CD8-positive, alpha-beta memory T cell (primary cell): ENCODE results near the gene EPHA2. TPM values are rescaled to one million over a fixed set of nuclear protein-coding genes. Genes with fewer than 3 reads are reported as not detected.

Experiments
- CTCF ChIA-PET: fragments of 350-600 bp; sonication (Branson Sonifier 250); formaldehyde crosslinking; loops from one replicate; lab custom pipeline; 2021; ENCODE audit warnings: antibody characterized with exemption; lab: Charles Lee
- POLR2A ChIA-PET: fragments of 350-600 bp; sonication (Branson Sonifier 250); formaldehyde crosslinking; loops from one replicate; lab custom pipeline; 2021; ENCODE audit warnings: antibody characterized with exemption; lab: Charles Lee
- DNase-seq, 5 donors: peaks; one replicate each; pipeline versions ENCODE4 v3.0.0 to v3.0.0-alpha.2; 2020 to 2022; ENCODE audit warnings: mixed read lengths in 1 of 5
- H3K27ac ChIP-seq: one replicate; pipeline ENCODE4 v1.7.0; 2013; ENCODE audit warnings: low read depth, mild to moderate bottlenecking, low read length, moderate library complexity
- H3K27me3 ChIP-seq: 2 replicates; pipeline ENCODE4 v1.7.0; 2013; ENCODE audit warnings: low read length, mild to moderate bottlenecking; ENCODE audit not compliant: insufficient read depth, poor library complexity, severe bottlenecking
- H3K36me3 ChIP-seq: 2 replicates; pipeline ENCODE4 v1.7.0; 2013; ENCODE audit warnings: mild to moderate bottlenecking, low read length, moderate library complexity; ENCODE audit not compliant: insufficient read depth
- H3K4me1 ChIP-seq: 2 replicates; pipeline ENCODE4 v1.7.0; 2013; ENCODE audit warnings: mild to moderate bottlenecking, low read length, moderate library complexity; ENCODE audit not compliant: insufficient read depth
- H3K4me3 ChIP-seq: 2 replicates; pipeline ENCODE4 v1.7.0; 2013; ENCODE audit warnings: mild to moderate bottlenecking, low read length
- H3K9me3 ChIP-seq: 2 replicates; pipeline ENCODE4 v1.7.0; 2013; ENCODE audit warnings: mild to moderate bottlenecking, low read length
- H3K27ac Mint-ChIP-seq, 8 donors: one replicate each; pipeline ENCODE4 v1.8.0; 2020 to 2021; ENCODE audit warnings: mixed read lengths in 8 of 8, mild to moderate bottlenecking in 6 of 8, inconsistent platforms in 3 of 8, moderate library complexity in 3 of 8
- H3K27me3 Mint-ChIP-seq, 2 donors: one replicate each; pipeline ENCODE4 v1.8.0; 2020 to 2021; ENCODE audit warnings: mixed read lengths in 2 of 2, mild to moderate bottlenecking in 1 of 2, moderate library complexity in 1 of 2
- H3K36me3 Mint-ChIP-seq, 3 donors: one replicate each; pipeline ENCODE4 v1.8.0; 2020 to 2021; ENCODE audit warnings: mixed read lengths in 3 of 3, inconsistent platforms in 1 of 3, mild to moderate bottlenecking in 1 of 3
- H3K4me1 Mint-ChIP-seq, 3 donors: one replicate each; pipeline ENCODE4 v1.8.0; 2020 to 2021; ENCODE audit warnings: mixed read lengths in 3 of 3, inconsistent platforms in 1 of 3, mild to moderate bottlenecking in 1 of 3
- H3K4me3 Mint-ChIP-seq, 7 donors: one replicate each; pipeline ENCODE4 v1.8.0; 2020 to 2021; ENCODE audit warnings: mixed read lengths in 7 of 7, mild to moderate bottlenecking in 6 of 7, moderate library complexity in 4 of 7, inconsistent platforms in 2 of 7
- H3K9me3 Mint-ChIP-seq, 5 donors: one replicate each; pipeline ENCODE4 v1.8.0; 2020 to 2022; ENCODE audit warnings: mixed read lengths in 5 of 5, mild to moderate bottlenecking in 3 of 5, moderate library complexity in 2 of 5, inconsistent platforms in 1 of 5
- polyA plus RNA-seq: library from polyadenylated mRNA; unstranded; fragments of 300-500 nt; fragmentation: Illumina TruSeq; gene quantifications from one replicate; pipeline ENCODE4 v1.2.3, GENCODE V29; 2021
- total RNA-seq, 2 experiments: library from RNA; stranded (reverse); gene quantifications; one replicate each; pipeline ENCODE4 v1.2.3, GENCODE V29; 2021

The EPHA2 gene
- total and polyA plus RNA-seq, 3 experiments from 2014 or later: not detected

- H3K36me3 Mint-ChIP-seq: no peaks in the 10 kb centered on the region
- Histone ChIP-seq H3K36me3 (no peaks in the 10 kb centered on the region), H3K4me1 (no peaks in the 10 kb centered on the region), H3K27me3 (no peaks in the 10 kb centered on the region), H3K4me3 (no peak overlapping the region), H3K9me3 (no peaks in the 10 kb centered on the region), H3K27ac (no peak overlapping the region)
- ChIA-PET POLR2A (no interaction called here), CTCF (no interaction called here)
- H3K27me3 Mint-ChIP-seq: peaks cover 3 to 6% of the 10 kb centered on the region in 2 donors
- H3K4me3 Mint-ChIP-seq: no peak overlapping the region
- no peak overlapping the region for H3K27ac Mint-ChIP-seq
- H3K9me3 Mint-ChIP-seq: no peaks in the 10 kb centered on the region
- H3K4me1 Mint-ChIP-seq: no peaks in the 10 kb centered on the region
- no peak for DNase-seq
These were observed 65.6 kb downstream of the EPHA2 start for GRCh38 chr1:16090076-16090826.

- CTCF ChIA-PET: interaction anchor here (0.9 to 1.2 kb wide), 2 partner anchors 10 to 27 kb away, joined by 3 read pairs; no protein-coding TSS in a partner anchor
- Histone ChIP-seq H3K27ac (no peak overlapping the region), H3K4me3 (no peak overlapping the region), H3K27me3 (no peaks in the 10 kb centered on the region), H3K9me3 (no peaks in the 10 kb centered on the region), H3K4me1 (no peaks in the 10 kb centered on the region), H3K36me3 (no peaks in the 10 kb centered on the region)
- Mint-ChIP-seq H3K27ac (peak overlapping the region in 2 of 8 donors; percentile 18 to 81), H3K9me3 (no peaks in the 10 kb centered on the region), H3K4me3 (no peak overlapping the region), H3K36me3 (no peaks in the 10 kb centered on the region), H3K4me1 (no peaks in the 10 kb centered on the region), H3K27me3 (peaks cover 3 to 5% of the 10 kb centered on the region in 2 donors)
- POLR2A ChIA-PET: no interaction called here
- DNase-seq: no peak
These were observed 66.9 kb downstream of the EPHA2 start for GRCh38 chr1:16088996-16089395.

DNA sequence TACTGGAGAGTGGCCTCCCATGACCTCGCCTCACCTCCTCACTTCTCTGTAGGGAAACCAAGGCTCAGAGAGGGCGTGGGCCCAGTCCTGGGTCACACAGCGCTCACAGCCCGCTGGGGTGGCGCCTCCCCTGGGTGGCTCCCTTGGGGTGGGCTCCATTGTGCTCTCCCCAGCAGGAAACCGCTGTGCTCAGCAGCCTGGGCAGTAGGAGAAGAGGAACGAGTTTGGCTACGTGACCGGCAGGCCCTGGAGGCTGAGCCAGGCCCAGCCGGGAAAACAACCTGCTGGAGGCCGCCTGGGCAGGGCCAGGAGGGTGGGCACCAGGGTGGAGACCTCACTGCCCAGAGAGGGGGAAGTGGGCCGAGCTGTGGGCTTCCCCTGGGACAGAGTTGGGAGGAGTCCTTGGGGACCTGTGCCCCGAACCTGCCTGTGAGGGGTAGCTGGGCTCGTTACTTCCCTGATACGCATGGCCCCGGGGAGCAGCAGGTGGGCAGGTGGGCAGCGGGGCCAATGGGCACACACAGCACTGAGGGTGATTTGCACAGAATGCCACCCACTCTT lies 67.4 kb downstream of the EPHA2 start:
- Histone ChIP-seq H3K4me3 (no peak overlapping the region), H3K27me3 (no peaks in the 10 kb centered on the region), H3K27ac (no peak overlapping the region), H3K4me1 (no peaks in the 10 kb centered on the region), H3K9me3 (no peaks in the 10 kb centered on the region), H3K36me3 (no peaks in the 10 kb centered on the region)
- ChIA-PET CTCF (interaction anchor here (0.9 to 1.2 kb wide), 2 partner anchors 9 to 27 kb away, joined by 3 read pairs; no protein-coding TSS in a partner anchor), POLR2A (no interaction called here)
- H3K27me3 Mint-ChIP-seq: peaks cover 3 to 5% of the 10 kb centered on the region in 2 donors
- H3K4me3 Mint-ChIP-seq: no peak overlapping the region
- H3K27ac Mint-ChIP-seq: no peak overlapping the region
- H3K4me1 Mint-ChIP-seq: no peaks in the 10 kb centered on the region
- H3K36me3 Mint-ChIP-seq: no peaks in the 10 kb centered on the region
- H3K9me3 Mint-ChIP-seq: no peaks in the 10 kb centered on the region
- no peak for DNase-seq

GRCh38 chr1:16087733-16088132 lies 68.1 kb downstream of the EPHA2 start:
- DNase-seq: no peak
- Histone ChIP-seq H3K4me1 (no peaks in the 10 kb centered on the region), H3K27ac (no peak overlapping the region), H3K36me3 (no peaks in the 10 kb centered on the region), H3K27me3 (no peaks in the 10 kb centered on the region), H3K4me3 (no peak overlapping the region), H3K9me3 (no peaks in the 10 kb centered on the region)
- no peak overlapping the region for H3K4me3 Mint-ChIP-seq
- peaks cover 3% of the 10 kb centered on the region in 2 donors for H3K27me3 Mint-ChIP-seq
- no peaks in the 10 kb centered on the region for H3K4me1 Mint-ChIP-seq
- no peak overlapping the region for H3K27ac Mint-ChIP-seq
- no peaks in the 10 kb centered on the region for H3K9me3 Mint-ChIP-seq
- ChIA-PET CTCF (no interaction called here), POLR2A (no interaction called here)
- no peaks in the 10 kb centered on the region for H3K36me3 Mint-ChIP-seq

DNA sequence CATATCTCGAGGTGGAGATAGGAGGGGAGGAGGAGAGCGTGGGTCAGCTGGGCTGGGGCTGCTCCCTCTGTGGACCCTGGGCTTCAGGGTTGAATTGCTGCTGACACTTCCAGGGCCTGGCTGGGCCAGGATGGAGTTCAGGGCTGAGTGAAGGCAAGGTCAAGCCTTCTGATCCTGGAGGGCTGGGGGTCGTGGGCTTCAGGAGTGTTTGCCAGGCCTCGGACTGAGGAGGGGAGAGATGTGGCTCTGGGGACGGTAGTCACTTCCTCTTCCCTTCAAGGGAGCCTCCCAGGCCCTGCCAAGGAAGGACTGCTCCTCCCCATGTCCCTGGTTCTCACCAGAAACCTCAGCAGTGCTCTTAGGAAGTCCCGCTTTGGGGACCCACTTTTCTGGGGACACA lies 70.3 kb downstream of the EPHA2 start:
- no peaks in the 10 kb centered on the region for H3K4me1 Mint-ChIP-seq
- H3K4me3 ChIP-seq: no peak overlapping the region
- no peaks in the 10 kb centered on the region for H3K36me3 ChIP-seq
- peaks cover 0 to 3% of the 10 kb centered on the region in 2 donors for H3K27me3 Mint-ChIP-seq
- no peaks in the 10 kb centered on the region for H3K9me3 ChIP-seq
- CTCF ChIA-PET: no interaction called here
- no peak overlapping the region for H3K27ac ChIP-seq
- H3K36me3 Mint-ChIP-seq: no peaks in the 10 kb centered on the region
- no peaks in the 10 kb centered on the region for H3K4me1 ChIP-seq
- DNase-seq: no peak
- H3K9me3 Mint-ChIP-seq: no peaks in the 10 kb centered on the region
- POLR2A ChIA-PET: no interaction called here
- no peaks in the 10 kb centered on the region for H3K27me3 ChIP-seq
- no peak overlapping the region for H3K4me3 Mint-ChIP-seq
- peak overlapping the region in 2 of 8 donors; percentile 21 to 70 for H3K27ac Mint-ChIP-seq

GRCh38 chr1:16083486-16083885 lies 72.4 kb downstream of the EPHA2 start:
- POLR2A ChIA-PET: no interaction called here

DNA sequence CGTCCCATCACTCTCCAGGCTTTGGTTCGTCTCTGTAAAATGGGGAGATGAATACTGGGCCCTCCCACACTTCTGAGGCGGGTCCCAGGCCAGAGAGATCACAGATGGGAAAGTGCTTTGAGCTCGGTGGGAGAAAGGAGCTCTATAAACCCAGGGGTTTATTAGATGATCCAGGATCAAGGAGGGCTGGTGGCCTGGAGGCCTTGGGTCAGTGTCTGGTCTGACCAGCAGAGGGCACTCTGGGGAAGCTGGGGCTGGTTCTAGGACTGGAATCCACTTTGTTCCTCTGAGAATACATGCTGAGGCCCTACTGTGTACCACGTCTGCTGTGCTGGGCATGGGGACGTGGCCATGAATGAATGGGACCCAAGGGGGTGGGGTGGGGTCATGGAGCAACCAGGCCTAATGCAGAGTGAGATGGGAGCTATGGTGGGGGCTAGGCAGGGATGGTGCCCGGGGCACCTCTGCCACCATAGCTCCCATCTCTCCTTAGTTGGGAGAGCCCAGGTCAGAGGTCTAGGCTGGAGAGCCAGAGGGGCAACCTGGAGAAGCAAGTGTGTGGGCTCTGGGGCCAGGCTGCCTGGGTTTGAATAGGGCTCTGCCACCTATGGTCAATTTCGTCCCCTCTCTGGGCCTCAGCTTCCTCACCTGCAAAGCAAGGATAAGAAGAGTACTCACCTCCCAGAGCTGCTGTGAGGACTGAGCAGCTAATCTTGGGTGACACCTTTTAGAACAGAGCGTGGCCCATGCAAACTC lies 73.4 kb downstream of the EPHA2 start:
- Histone ChIP-seq H3K27me3 (no peaks in the 10 kb centered on the region), H3K4me1 (peaks cover 12% of the 10 kb centered on the region), H3K9me3 (no peaks in the 10 kb centered on the region), H3K4me3 (no peak overlapping the region), H3K36me3 (no peaks in the 10 kb centered on the region), H3K27ac (no peak overlapping the region)
- Mint-ChIP-seq H3K27ac (peak overlapping the region in 2 of 8 donors; percentile 61 to 81), H3K36me3 (no peaks in the 10 kb centered on the region), H3K4me1 (peaks cover 7 to 12% (median 10%) of the 10 kb centered on the region in 3 donors), H3K27me3 (peaks cover 0 to 1% of the 10 kb centered on the region in 2 donors), H3K9me3 (no peaks in the 10 kb centered on the region), H3K4me3 (no peak overlapping the region)
- POLR2A ChIA-PET: no interaction called here
- peak; percentile 20 to 60 (median 42) for DNase-seq
- CTCF ChIA-PET: interaction anchor here (0.6 to 7.9 kb wide), 14 partner anchors 10 to 280 kb away, joined by 3 to 196 read pairs (median 5); partner anchors contain the start of gene FAM131C

More at GRCh38 chr1:16083486-16083885, 72.4 kb downstream of the EPHA2 start:
- CTCF ChIA-PET: interaction anchor here (1.1 to 7.9 kb wide), 7 partner anchors 11 to 134 kb away, joined by 3 to 196 read pairs (median 5); partner anchors contain the start of gene FAM131C
- Histone ChIP-seq H3K36me3 (no peaks in the 10 kb centered on the region), H3K27ac (no peak overlapping the region), H3K4me3 (no peak overlapping the region), H3K9me3 (no peaks in the 10 kb centered on the region), H3K4me1 (peaks cover 12% of the 10 kb centered on the region), H3K27me3 (no peaks in the 10 kb centered on the region)
- Mint-ChIP-seq H3K4me1 (peaks cover 7 to 9% (median 7%) of the 10 kb centered on the region in 3 donors), H3K27me3 (peaks cover 0 to 1% of the 10 kb centered on the region in 2 donors), H3K4me3 (no peak overlapping the region), H3K27ac (no peak overlapping the region), H3K9me3 (no peaks in the 10 kb centered on the region), H3K36me3 (no peaks in the 10 kb centered on the region)
- DNase-seq: no peak
